Thoracic aorta (tissue), 2 donors: ENCODE measurements around the gene GATB. TPM values are rescaled to one million over a fixed set of nuclear protein-coding genes. Genes with fewer than 3 reads are reported as not detected.

ENCODE experiments used
- ATAC-seq: fragments of 150-250 bp; one replicate; pipeline ENCODE4 v1.8.0; 2017; ENCODE audit warnings: low read depth; ENCODE audit not compliant: insufficient number of reproducible peaks, low FRiP score
- DNase-seq: peaks from one replicate; pipeline ENCODE4 v3.0.0-alpha.2; 2020; ENCODE audit warnings: low spot score
- H3K27ac ChIP-seq, 2 donors: fragments of 200-600 bp; sonication (generic); 1 replicate in 1 of 2; 2 replicates in 1 of 2; pipeline ENCODE4 v1.5.1; 2016; ENCODE audit warnings: mild to moderate bottlenecking in 2 of 2, moderate library complexity in 2 of 2
- H3K27me3 ChIP-seq: fragments of 200-600 bp; sonication (generic); replicated peaks from 2 replicates; pipeline ENCODE4 v1.6.0; 2016; ENCODE audit warnings: mild to moderate bottlenecking; ENCODE audit not compliant: insufficient read depth
- H3K36me3 ChIP-seq: fragments of 200-600 bp; sonication (generic); one replicate; pipeline ENCODE4 v1.5.1; 2016
- H3K4me1 ChIP-seq, 2 donors: fragments of 200-600 bp; sonication (generic); 1 replicate in 1 of 2; 2 replicates in 1 of 2; pipeline versions ENCODE4 v1.5.1 to v1.6.0; 2016; ENCODE audit warnings: low read depth in 2 of 2, mild to moderate bottlenecking in 1 of 2; ENCODE audit not compliant: control insufficient read depth in 1 of 2
- H3K4me3 ChIP-seq: fragments of 200-600 bp; sonication (generic); 2 replicates; pipeline ENCODE4 v1.5.1; 2016; ENCODE audit warnings: mild to moderate bottlenecking
- H3K9me3 ChIP-seq: fragments of 200-600 bp; sonication (generic); 2 replicates; pipeline ENCODE4 v1.5.1; 2016
- CTCF ChIP-seq: fragments of 200-600 bp; sonication (generic); IDR thresholded peaks from one replicate; pipeline ENCODE4 v1.5.1; 2019; ENCODE audit warnings: antibody characterized with exemption
- total RNA-seq, 2 donors: library from RNA; depleted of rRNA; stranded (reverse); fragments of >200 nt; gene quantifications; one replicate each; pipeline versions ENCODE4 v1.1.0 to v1.2.3, GENCODE V29; 2016

Gene GATB
- total RNA-seq, 2 donors from 2014 or later, result 7.7 to 27.2 TPM

DNA sequence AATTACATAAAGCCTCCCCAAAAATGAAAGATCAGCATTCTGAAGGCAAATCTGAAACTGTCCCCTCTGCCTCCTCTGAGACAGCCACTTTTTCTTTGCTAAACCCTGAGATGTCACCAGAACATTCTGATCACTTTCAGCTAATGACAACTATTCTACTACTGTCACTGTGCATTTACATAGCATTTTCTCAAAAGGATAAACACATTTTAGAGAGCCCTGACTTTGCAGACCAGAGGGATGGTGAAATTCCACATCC lies 72.1 kb downstream of the GATB start:
- TF ChIP-seq CTCF, result no peak
- peaks cover 0 to 41% of the 10 kb centered on the region in 2 donors for H3K4me1 ChIP-seq
- no peaks in the 10 kb centered on the region for H3K36me3 ChIP-seq
- DNase-seq, result no peak
- no peak overlapping the region for H3K4me3 ChIP-seq
- no peak overlapping the region for H3K27ac ChIP-seq
- ATAC-seq, result no peak
- H3K27me3 ChIP-seq, result no peaks in the 10 kb centered on the region
- H3K9me3 ChIP-seq, result no peaks in the 10 kb centered on the region

DNA sequence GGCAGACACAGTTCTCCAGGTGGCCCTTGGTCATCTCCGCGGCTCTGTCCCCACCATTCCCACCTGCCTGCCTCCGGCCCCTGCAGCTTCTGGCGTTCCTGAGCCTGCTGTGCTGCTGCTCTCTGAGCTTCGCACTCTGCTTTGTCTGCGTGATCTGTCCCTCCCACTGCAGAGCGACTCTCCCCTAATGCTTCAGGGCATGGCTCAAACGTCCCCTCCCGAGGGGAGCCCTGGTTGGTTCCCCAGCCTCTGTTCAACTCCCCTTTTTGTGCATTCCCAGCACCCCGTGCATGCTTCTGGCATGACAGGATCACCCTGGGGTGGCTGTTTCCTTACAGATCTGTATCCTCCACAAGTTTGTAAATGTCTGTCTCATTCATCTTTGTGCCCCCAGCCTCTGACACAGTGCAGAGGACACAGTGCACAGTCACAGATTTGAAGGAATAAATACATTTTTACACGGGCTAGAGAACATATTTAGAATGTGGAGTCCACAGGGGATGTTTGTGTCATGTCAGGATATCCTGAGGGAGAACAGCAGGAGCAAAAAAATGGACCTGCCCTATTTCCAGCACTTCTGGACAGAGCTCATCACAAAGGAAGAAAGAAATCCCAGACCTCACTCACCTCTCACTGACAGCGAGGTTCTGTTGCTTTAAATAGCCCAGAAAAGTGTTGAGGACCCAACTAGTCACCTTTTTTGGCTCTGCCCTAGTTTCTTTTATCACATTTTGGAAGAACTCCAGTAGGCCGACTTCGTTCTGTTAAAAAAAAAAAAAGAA lies 72.6 kb downstream of the GATB start:
- TF ChIP-seq CTCF, result no peak
- no peaks in the 10 kb centered on the region for H3K27me3 ChIP-seq
- H3K27ac ChIP-seq, result no peak overlapping the region
- peaks cover 0 to 41% of the 10 kb centered on the region in 2 donors for H3K4me1 ChIP-seq
- no peaks in the 10 kb centered on the region for H3K9me3 ChIP-seq
- no peaks in the 10 kb centered on the region for H3K36me3 ChIP-seq
- no peak overlapping the region for H3K4me3 ChIP-seq
- DNase-seq (no peak), ATAC-seq (no peak)

DNA sequence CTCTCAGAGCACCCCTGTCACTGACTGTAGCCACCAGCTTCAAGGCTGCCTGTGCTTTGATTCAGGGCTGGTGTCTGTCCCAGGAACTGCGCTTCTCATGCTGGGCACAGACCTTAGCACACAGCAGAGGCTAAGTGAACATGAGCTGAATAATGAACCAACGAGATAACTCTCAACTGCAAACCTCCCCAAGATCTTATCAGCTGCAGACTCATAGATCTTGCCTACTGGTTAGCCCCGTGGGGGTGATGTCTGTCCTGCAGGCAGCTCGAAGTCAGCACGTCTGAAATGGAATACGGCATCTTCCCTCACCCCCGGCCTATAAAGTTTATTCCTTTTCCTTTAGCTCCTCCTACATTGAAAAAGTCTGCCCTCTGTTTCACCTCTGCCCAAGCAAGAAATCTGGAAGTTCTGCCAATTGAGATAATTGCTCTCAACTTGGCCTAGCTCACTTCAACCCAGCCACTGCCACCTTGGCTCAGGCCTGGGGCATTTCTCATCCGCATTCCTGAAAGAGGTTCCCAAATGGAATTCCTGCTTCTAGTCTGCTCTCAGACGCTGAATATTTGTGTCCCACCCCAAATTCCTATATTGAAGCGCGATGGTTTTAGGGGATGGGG lies 73.7 kb downstream of the GATB start:
- Histone ChIP-seq H3K27me3 (no peaks in the 10 kb centered on the region), H3K36me3 (no peaks in the 10 kb centered on the region), H3K4me3 (no peak overlapping the region), H3K9me3 (no peaks in the 10 kb centered on the region), H3K27ac (no peak overlapping the region), H3K4me1 (peaks cover 0 to 41% of the 10 kb centered on the region in 2 donors)
- ATAC-seq (no peak), DNase-seq (no peak)
- TF ChIP-seq CTCF, result no peak

- Histone ChIP-seq H3K27me3 (no peaks in the 10 kb centered on the region), H3K4me1 (peaks cover 0 to 37% of the 10 kb centered on the region in 2 donors), H3K27ac (no peak overlapping the region), H3K9me3 (no peaks in the 10 kb centered on the region), H3K4me3 (no peak overlapping the region), H3K36me3 (no peaks in the 10 kb centered on the region)
- TF ChIP-seq CTCF, result no peak
- DNase-seq (no peak), ATAC-seq (no peak)
These were observed 75.5 kb downstream of the GATB start for GRCh38 chr4:151685303-151685702.

DNA sequence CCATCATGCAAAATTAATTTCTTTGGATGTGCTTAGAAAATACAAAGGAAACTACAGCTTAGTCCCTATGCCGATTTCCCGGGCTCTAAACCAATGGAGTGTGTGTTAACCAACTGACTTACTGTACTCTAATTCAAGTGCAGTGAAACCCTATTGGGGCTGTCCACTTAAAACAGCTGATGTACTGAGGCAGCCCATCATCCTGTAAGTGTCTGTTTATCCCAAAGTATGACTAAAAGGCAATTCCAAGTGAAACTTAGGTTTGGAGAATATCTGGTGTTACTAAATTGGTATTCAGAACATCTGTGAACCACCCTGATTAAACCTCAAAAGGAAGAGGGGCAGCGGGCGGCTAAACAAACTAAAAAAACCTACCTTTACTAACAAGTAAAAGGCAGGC lies 79.7 kb downstream of the GATB start:
- Histone ChIP-seq H3K4me1 (no peaks in the 10 kb centered on the region), H3K36me3 (no peaks in the 10 kb centered on the region), H3K9me3 (no peaks in the 10 kb centered on the region), H3K4me3 (no peak overlapping the region), H3K27ac (no peak overlapping the region), H3K27me3 (no peaks in the 10 kb centered on the region)
- ATAC-seq (no peak), DNase-seq (no peak)
- TF ChIP-seq CTCF, result no peak
